ENCODE results near the gene FEZ2. TPM values are rescaled to one million over a fixed set of nuclear protein-coding genes. Genes with fewer than 3 reads are reported as not detected.

FEZ2 gene
- total RNA-seq, 1 experiment from 2014 or later, result 14.8 TPM

GRCh38 chr2:36616947-36617346 is 19.0 kb upstream of the FEZ2 start:
- Histone ChIP-seq H4K20me1 (ENCODE audit: insufficient read depth) (no peaks in the 10 kb centered on the region), H3K27me3 (ENCODE audit: insufficient read depth, low read length) (no peaks in the 10 kb centered on the region), H3K9ac (ENCODE audit: low read length) (no peak overlapping the region), H3K79me2 (ENCODE audit: insufficient read depth, low read length) (no peaks in the 10 kb centered on the region), H3K36me3 (ENCODE audit: control insufficient read depth in 1 of 2, insufficient read depth in 2 of 2, low read length in 2 of 2) (no peaks in the 10 kb centered on the region), H3K4me1 (ENCODE audit: control insufficient read depth in 1 of 2, insufficient read depth in 2 of 2, low read length in 2 of 2) (peaks cover 0 to 6% of the 10 kb centered on the region in 2 experiments; a peak in 2 of 4 replicates), H2AFZ (ENCODE audit: low read depth, low read length, poor library complexity, severe bottlenecking) (no peak overlapping the region), H3K27ac (ENCODE audit: low read depth, low read length) (no peak overlapping the region), H3K4me3 (replicated peaks in 1 of 2; ENCODE audit: low read depth in 1 of 2, low read length in 2 of 2) (no peak overlapping the region), H3K9me2 (ENCODE audit: insufficient read depth) (no peaks in the 10 kb centered on the region), H3K9me3 (ENCODE audit: control insufficient read depth in 1 of 2, insufficient read depth in 1 of 2, low read depth in 1 of 2, low read length in 2 of 2) (no peaks in the 10 kb centered on the region), H3K4me2 (ENCODE audit: low read length) (no peak overlapping the region)
- CTCF ChIA-PET, result no interaction called here
- POLR2A ChIA-PET, result no interaction called here
- intact Hi-C loops (cut with micrococcal nuclease), result no loop called here
- no peak for DNase-seq (ENCODE audit: low read depth, low spot score)
- no peak for ATAC-seq
- no TSS peak for BruUV-seq (replicated peaks)
- RAD21 ChIA-PET (ENCODE audit: low non-redundant PET in 1 of 2, low total read pairs in 2 of 2, uncharacterized antibody in 2 of 2, unreplicated experiment in 2 of 2), result no interaction called here
- TF ChIP-seq JUND (IDR thresholded peaks at IDR 0.05) (no peak), ZNF274 (IDR thresholded peaks at IDR 0.05; ENCODE audit: low read depth, low read length) (no peak), SIN3A (IDR thresholded peaks at IDR 0.05; ENCODE audit: low read depth) (no peak), SP1 (IDR thresholded peaks at IDR 0.05; ENCODE audit: low read depth) (no peak), RAD21 (IDR thresholded peaks at IDR 0.05; ENCODE audit: low read depth) (no peak), TCF7L2 (IDR thresholded peaks at IDR 0.05; ENCODE audit: borderline replicate concordance, extremely low read depth, insufficient read depth, insufficient read length) (no peak), CBX3 (IDR thresholded peaks at IDR 0.05; ENCODE audit: low read depth) (no peak), REST (IDR thresholded peaks at IDR 0.05; ENCODE audit: low read depth) (no peak), EZH2 (IDR thresholded peaks at IDR 0.05) (no peak), CEBPB (IDR thresholded peaks at IDR 0.05; ENCODE audit: low read depth) (no peak), MAX (IDR thresholded peaks at IDR 0.05) (no peak), YY1 (IDR thresholded peaks at IDR 0.05; ENCODE audit: extremely low read depth, insufficient replicate concordance, low read depth, low read length) (no peak), FOSL1 (IDR thresholded peaks at IDR 0.05; ENCODE audit: low read depth) (no peak)
- TF ChIP-seq, protein P1, sequence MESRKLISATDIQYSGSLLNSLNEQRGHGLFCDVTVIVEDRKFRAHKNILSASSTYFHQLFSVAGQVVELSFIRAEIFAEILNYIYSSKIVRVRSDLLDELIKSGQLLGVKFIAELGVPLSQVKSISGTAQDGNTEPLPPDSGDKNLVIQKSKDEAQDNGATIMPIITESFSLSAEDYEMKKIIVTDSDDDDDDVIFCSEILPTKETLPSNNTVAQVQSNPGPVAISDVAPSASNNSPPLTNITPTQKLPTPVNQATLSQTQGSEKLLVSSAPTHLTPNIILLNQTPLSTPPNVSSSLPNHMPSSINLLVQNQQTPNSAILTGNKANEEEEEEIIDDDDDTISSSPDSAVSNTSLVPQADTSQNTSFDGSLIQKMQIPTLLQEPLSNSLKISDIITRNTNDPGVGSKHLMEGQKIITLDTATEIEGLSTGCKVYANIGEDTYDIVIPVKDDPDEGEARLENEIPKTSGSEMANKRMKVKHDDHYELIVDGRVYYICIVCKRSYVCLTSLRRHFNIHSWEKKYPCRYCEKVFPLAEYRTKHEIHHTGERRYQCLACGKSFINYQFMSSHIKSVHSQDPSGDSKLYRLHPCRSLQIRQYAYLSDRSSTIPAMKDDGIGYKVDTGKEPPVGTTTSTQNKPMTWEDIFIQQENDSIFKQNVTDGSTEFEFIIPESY (IDR thresholded peaks at IDR 0.05; ENCODE audit: extremely low read depth, insufficient replicate concordance, low read length), result no peak
- TF ChIP-seq, protein P2, sequence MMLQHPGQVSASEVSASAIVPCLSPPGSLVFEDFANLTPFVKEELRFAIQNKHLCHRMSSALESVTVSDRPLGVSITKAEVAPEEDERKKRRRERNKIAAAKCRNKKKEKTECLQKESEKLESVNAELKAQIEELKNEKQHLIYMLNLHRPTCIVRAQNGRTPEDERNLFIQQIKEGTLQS (IDR thresholded peaks at IDR 0.05), result no peak
